Adrenal gland (tissue), 5 donors: ENCODE data around the gene DAPK2.

Experiments used
- POLR2A ChIP-seq, 2 donors: fragments of 450-650 bp; IDR thresholded peaks; one replicate each; pipeline ENCODE4 v1.6.1; 2017; ENCODE audit warnings: antibody characterized with exemption in 2 of 2, mild to moderate bottlenecking in 2 of 2, moderate library complexity in 1 of 2
- TF ChIP-seq, protein P1 (sequence below), 6 experiments: fragments of 450-650 bp in 4 of 6; fragments of 200-600 bp in 2 of 6; sonication (generic) in 1 of 6; IDR thresholded peaks; 1 replicate in 5 of 6; 2 replicates in 1 of 6; pipeline versions ENCODE4 v1.5.1 to v1.8.0; 2016 to 2021; ENCODE audit warnings: antibody characterized with exemption in 6 of 6, mild to moderate bottlenecking in 2 of 6, moderate library complexity in 1 of 6
- donor health status: DM: no; HTN: no; CAD: no.

DNA sequence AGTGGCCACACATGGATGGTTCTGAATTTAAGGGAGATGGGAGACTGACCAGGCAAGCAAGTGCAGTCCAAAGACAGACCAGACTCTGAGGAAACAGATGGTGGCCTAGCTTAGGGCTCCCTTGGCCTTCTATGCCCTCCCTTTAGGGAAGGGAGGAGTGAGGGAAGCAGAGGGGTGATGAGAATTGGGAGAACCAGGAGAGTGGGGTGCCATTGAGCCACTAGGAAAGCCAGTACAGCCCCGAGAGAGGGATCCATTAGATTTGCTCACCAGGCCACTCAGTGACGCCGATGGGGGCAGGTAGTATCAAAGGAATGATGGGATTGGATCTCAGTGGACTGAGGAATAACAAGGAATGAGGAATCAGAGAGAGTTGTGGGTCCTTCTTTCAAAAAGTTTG lies 182.1 kb downstream of the DAPK2 start:
- TF ChIP-seq, protein P1, sequence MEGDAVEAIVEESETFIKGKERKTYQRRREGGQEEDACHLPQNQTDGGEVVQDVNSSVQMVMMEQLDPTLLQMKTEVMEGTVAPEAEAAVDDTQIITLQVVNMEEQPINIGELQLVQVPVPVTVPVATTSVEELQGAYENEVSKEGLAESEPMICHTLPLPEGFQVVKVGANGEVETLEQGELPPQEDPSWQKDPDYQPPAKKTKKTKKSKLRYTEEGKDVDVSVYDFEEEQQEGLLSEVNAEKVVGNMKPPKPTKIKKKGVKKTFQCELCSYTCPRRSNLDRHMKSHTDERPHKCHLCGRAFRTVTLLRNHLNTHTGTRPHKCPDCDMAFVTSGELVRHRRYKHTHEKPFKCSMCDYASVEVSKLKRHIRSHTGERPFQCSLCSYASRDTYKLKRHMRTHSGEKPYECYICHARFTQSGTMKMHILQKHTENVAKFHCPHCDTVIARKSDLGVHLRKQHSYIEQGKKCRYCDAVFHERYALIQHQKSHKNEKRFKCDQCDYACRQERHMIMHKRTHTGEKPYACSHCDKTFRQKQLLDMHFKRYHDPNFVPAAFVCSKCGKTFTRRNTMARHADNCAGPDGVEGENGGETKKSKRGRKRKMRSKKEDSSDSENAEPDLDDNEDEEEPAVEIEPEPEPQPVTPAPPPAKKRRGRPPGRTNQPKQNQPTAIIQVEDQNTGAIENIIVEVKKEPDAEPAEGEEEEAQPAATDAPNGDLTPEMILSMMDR (IDR thresholded peaks at IDR 0.05), result no peak
- no peak for TF ChIP-seq POLR2A (IDR thresholded peaks at IDR 0.05)
